Raji (cell line): ENCODE measurements around the gene GRID1.
A peak's percentile ranks its signal among the peaks of the same experiment; 100 is the strongest.

ENCODE experiments used
- POLR2A ChIP-seq: IDR thresholded peaks from 2 replicates; pipeline ENCODE4 v1.6.1; 2011; ENCODE audit warnings: low read depth, low read length, control low read depth; ENCODE audit not compliant: insufficient read depth

Gene GRID1

GRCh38 chr10:85976267-85976793 is 390.3 kb downstream of the GRID1 start:
- no peak for TF ChIP-seq POLR2A

DNA sequence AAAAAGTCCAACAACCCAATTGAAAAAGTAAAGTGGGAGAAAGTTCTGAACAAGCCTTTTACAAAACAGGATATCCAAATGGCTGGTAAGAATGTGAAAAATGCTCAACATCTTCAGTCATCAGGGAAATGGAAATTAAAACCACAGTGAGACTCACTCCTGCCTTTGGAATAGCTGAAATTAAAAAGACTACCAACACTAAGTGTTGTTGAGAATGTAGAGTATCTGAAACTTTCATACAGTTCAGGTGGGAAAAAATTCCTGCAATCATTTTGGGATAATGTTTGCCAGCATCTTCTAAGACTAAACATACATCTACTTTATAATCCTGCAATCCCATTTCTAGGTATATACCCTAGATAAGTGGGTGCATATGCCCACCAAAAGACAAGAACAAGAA is 395.1 kb downstream of the GRID1 start:
- no peak for TF ChIP-seq POLR2A

DNA sequence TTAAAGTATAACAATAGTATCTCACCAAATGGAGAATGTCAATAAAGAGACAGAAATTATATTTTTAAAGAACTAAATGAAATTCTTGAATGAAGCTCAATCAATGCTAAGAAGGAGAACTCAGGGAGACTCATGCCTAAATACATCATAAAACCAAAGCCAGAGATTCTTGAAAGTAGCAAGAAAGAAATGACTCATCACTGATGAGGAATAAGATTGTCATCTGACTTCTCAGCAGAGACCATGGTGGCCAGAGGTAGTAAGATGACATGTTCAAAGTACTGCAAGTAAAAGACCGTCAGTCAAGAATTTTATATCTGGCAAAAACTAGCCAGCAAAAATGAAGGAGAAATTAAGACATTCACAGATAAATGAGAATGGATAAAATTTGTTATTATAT is 399.0 kb downstream of the GRID1 start:
- TF ChIP-seq POLR2A, result no peak

DNA sequence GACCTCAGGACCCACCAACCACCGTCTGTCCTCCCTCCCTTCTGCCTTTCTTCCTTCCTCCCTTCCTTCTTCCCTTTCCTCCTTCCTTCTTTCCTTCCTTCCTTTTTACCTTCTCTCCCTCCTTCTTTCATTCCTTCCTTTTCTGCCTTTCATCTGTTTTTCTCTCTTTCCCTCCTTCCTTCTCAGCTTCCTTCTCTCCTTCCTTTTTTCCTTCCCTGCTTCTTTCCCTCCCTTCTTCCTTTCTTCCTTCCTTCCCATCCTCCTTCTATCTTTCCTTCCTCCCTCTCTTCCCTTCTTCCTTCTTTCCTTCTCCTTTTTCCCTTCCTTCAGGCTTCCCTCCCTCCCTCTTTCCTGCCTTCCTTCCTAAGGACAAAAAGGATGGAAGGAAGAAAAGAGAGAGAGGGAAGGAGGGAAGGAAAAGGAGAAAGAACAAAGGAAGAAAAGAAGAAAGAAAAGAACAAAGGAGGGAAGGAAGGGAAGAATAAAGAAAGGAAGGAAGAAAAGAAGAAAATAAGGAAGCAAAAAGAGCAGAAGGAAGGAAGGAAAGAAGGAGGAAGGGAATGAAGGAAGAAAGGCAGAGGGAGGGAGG is 405.0 kb downstream of the GRID1 start:
- TF ChIP-seq POLR2A, result no peak

- no peak for TF ChIP-seq POLR2A
Observed at GRCh38 chr10:85961073-85961472, 405.5 kb downstream of the GRID1 start.

- TF ChIP-seq POLR2A, result no peak
Observed at GRCh38 chr10:85959239-85959638, 407.4 kb downstream of the GRID1 start.

DNA sequence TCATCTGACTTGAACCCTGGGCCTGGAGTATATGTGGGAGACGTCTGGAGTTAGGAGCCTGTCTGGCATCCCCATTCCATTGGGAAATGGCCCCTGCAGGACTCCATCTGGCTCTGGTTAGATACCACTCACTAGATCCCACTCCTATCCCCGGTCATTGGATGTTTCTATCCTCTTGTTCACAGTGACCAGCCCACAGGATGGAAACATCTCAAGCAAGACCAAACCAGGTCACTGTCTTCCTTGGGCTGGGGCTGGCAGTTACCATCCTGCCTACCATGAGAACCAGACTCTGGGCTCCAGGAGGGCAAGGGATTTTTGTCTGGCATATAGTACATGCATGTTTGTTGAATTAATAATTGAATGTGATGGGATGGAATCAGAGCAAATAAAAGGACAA is 415.7 kb downstream of the GRID1 start:
- no peak for TF ChIP-seq POLR2A

- peak; percentile 44 for TF ChIP-seq POLR2A
Observed at GRCh38 chr10:85946713-85947326, 419.8 kb downstream of the GRID1 start.

DNA sequence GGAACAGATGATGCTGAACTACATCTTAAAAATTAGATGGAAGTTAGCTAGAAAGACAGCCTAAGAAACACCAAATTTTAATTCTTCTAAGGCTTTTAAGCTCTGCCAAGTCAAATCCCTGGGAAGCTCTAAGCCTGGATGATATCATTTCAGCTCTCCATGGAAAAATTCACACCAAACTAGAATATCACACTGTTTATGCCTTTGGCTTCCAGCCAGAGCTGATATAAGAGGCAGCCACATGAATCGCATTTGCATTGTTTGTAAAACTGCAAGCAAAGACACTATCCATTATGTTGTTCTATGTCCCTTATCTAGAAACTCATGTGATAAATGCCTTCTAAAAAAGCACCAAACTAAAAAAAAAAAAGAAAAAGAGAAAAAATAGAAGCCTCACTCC is 430.4 kb downstream of the GRID1 start:
- TF ChIP-seq POLR2A, result no peak

DNA sequence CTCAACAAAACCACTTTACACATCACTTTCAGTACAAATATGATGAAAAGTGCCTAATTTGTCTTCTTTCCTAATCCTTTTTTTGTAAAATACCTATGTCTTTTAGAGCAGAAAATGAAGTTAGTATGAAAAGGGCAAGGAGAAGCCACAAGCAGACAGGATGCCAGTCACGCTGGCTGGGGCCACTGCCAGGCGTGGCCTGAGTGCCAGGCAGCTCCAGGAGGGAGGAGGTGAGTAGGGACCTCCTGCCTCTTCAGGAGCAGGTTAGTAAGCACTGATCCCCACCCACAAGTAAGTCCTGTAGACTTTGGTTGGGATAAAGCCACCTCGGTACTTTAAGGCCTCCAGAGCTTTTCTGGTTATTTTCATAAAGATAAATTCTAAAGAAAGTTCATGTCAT is 432.0 kb downstream of the GRID1 start:
- TF ChIP-seq POLR2A, result no peak

- no peak for TF ChIP-seq POLR2A
Observed at GRCh38 chr10:85927952-85928665, 438.5 kb downstream of the GRID1 start.

GRCh38 chr10:85926986-85927385 is 439.6 kb downstream of the GRID1 start:
- TF ChIP-seq POLR2A, result no peak

GRCh38 chr10:85926136-85926535 is 440.5 kb downstream of the GRID1 start:
- no peak for TF ChIP-seq POLR2A

GRCh38 chr10:85925201-85925750 is 441.3 kb downstream of the GRID1 start:
- TF ChIP-seq POLR2A, result no peak

DNA sequence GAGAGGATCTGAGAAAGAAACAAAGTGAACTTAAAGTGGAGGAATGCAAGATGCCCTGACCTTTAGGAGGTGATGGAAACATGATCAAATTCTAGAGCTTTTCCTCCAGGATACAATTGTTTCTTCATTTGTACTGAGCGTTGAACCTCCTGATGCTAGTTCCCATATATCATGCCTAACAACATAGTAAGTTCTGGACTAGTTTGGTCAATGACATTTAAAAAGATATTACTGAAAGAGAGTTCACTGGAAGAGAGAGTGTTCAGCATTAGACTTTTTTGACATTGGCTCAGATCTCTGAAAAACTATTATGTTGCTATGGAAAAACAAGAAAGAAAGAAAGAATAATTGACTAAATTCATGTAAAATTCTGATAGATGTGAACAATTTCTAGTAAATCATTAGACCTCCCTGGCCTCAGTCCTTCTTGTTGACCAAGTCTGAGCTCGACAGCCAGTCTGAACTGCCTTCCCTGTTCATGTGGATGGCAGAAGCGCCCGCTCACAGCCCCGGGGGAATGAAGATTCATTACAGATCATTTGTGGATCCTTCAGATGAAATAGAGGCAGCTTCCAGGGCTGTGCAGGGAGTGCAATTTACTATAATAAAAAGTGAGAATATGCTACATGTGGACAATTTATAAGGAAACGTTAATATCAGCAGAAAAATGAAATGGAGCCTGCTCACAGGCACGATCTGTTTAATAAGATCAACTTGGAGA is 442.1 kb downstream of the GRID1 start:
- TF ChIP-seq POLR2A, result no peak

- TF ChIP-seq POLR2A, result no peak
Observed at GRCh38 chr10:85922356-85923129, 444.1 kb downstream of the GRID1 start.
